ENCODE measurements around the gene CDK2.
A peak's percentile ranks its signal among the peaks of the same experiment; 100 is the strongest.

CDK2 gene

GRCh38 chr12:55937981-55938380 lies 28.6 kb upstream of the CDK2 start:
- DNase-seq (ENCODE audit: low read depth in 3 of 3): no peak

DNA sequence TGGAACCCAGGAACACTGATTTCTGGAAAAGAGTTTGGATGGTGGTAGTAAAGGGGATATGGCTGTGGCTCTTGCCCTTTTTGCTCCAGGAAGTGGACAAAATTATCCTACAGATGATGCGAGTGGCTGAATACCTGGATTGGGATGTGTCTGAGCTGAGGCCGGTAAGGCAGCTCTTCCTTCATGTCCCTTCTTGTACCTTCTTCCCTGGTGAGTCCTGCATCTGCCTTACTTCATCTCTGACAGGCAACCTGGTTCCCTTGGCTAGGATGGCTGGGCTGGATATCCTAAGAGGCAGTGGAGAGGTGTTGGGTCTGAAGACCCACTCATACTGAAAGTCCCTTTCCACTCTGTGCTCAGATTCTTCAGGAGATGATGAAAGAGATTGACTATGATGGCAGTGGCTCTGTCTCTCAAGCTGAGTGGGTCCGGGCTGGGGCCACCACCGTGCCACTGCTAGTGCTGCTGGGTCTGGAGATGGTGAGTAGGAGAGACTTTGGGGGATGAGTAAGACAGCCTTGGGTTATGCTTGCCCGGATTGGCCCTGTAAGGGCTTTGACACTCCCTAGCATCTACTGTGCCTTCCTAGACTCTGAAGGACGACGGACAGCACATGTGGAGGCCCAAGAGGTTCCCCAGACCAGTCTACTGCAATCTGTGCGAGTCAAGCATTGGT lies 27.7 kb upstream of the CDK2 start:
- DNase-seq (ENCODE audit: low read depth in 3 of 3): no peak

DNA sequence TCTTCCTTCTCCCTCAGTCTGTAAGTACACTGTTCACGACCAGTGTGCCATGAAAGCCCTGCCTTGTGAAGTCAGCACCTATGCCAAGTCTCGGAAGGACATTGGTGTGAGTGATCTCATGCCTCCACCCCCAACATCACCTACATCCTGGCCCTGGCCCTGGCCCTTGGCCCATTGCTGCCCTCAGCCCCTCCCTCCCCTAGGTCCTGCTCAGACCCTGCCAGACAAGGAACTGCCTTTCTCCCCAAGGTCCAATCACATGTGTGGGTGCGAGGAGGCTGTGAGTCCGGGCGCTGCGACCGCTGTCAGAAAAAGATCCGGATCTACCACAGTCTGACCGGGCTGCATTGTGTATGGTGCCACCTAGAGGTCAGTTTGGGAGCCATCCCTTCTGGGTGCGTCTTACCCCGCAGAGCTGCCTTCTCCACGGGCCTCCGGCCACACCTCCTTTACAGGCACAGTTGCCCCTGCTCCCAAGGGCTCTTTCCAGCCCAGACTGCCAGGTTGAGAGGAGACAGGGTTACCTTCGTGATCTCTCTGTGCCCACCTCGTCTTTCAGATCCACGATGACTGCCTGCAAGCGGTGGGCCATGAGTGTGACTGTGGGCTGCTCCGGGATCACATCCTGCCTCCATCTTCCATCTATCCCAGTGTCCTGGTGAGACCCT lies 26.4 kb upstream of the CDK2 start:
- DNase-seq (ENCODE audit: low read depth in 3 of 3): peak in 2 of 3 experiments; percentile 67 to 70

DNA sequence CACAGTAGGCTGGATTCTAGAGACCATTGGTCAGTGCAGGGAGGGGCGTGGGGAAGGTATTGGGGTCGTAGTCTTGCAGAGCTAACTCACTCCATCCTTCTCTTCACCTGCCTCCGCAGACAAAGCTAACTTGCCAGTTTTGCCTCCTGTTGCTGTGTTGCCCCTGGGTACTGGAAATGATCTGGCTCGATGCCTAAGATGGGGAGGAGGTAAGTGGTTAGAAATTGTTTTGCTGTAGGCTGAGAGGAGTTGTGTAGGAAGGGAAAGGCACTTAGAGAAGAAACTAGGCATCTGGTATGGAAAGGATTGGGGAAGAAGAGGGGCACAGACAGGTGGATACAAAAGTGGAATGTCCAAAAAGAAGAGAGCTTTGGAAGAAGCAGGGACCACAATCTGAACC lies 24.6 kb upstream of the CDK2 start:
- DNase-seq (ENCODE audit: low read depth in 3 of 3): no peak

DNA sequence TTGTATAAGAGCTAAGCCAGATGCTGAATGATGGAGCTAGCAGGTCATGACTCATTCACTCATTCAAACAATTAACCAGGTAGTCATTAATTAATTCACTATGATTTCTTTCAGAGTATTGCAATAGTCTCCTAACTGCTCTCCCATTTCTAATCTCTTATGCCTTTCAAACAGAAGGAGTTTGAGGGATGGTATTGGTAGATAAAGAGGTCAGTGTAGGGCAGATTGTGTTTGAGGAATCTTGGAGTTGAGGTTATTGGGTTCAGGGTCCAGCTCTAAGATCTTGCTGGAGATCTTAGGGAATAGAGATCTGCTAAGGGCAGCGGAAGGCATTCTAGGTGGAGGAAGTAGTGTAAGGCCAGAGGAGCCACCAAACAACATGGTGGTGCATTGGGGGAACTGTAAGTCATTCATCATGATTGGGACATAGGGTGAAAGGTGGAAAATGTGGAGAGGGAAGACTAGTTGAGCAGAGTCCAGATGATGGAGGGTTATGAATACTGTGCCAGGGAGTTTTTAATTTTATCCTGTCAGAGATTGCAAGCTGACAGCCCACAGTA lies 24.0 kb upstream of the CDK2 start:
- no peak for DNase-seq (ENCODE audit: low read depth in 3 of 3)

GRCh38 chr12:55946553-55946952 lies 20.1 kb upstream of the CDK2 start:
- no peak for DNase-seq (ENCODE audit: low read depth in 3 of 3)

GRCh38 chr12:55955344-55955743 lies 11.3 kb upstream of the CDK2 start:
- DNase-seq (ENCODE audit: low read depth in 3 of 3): no peak

GRCh38 chr12:55955800-55956508 lies 10.7 kb upstream of the CDK2 start:
- DNase-seq (ENCODE audit: low read depth in 3 of 3): peak in 1 of 3 experiments; percentile 33

GRCh38 chr12:55957106-55957859 lies 9.3 kb upstream of the CDK2 start:
- no peak for DNase-seq (ENCODE audit: low read depth in 3 of 3)

- DNase-seq (ENCODE audit: low read depth in 3 of 3): no peak
Observed at GRCh38 chr12:55963760-55964159, 2.9 kb upstream of the CDK2 start.

GRCh38 chr12:55965240-55965639 lies 1.4 kb upstream of the CDK2 start:
- DNase-seq (ENCODE audit: low read depth in 3 of 3): no peak

DNA sequence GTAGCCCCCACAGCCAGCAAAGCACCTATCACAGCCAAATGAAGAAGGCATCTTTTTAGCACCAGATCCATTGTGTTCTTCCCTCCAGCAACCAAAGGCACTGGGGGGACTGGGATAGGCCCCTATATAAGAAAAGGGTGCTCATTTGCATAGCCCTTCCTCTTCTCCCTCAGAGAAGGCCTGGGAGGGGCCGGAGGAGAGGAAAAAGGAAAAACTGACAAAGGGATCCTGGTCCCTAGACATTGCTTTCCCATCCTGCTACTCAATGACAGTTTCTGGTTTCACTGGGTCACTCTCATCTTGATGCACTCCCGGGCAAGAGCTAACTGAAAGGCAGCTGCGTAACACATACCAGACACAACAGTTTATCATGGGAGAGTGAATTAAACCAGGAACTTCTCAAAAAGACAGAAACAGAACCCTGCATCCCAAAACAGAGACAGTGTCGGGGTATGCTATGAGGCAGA lies 656 bp upstream of the CDK2 start, which contains the start of gene PMEL:
PMEL (minus strand) TSS at position 102 of the 467 bp plus-strand sequence; CDS start at position 71, 31 bp downstream.
- DNase-seq (ENCODE audit: low read depth in 3 of 3): no peak

DNA sequence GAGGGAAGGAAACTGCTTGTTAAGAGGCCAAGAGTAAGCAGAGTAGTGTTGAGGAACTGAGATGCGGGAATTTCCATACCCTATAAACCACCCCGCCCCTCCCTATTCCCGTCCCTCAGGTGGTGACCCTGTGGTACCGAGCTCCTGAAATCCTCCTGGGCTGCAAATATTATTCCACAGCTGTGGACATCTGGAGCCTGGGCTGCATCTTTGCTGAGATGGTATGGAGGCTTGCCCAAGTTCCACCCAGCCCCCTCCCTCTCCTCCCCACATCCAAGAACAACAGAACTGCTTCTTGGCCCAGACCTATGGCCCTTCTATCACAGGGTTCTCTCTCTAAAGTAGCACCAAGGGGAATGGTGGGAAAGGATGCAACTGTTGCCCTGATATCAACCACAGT lies 2.7 kb downstream of the CDK2 start:
- DNase-seq (ENCODE audit: low read depth in 3 of 3): no peak

GRCh38 chr12:55970775-55971174 lies 4.1 kb downstream of the CDK2 start:
- no peak for DNase-seq (ENCODE audit: low read depth in 3 of 3)

DNA sequence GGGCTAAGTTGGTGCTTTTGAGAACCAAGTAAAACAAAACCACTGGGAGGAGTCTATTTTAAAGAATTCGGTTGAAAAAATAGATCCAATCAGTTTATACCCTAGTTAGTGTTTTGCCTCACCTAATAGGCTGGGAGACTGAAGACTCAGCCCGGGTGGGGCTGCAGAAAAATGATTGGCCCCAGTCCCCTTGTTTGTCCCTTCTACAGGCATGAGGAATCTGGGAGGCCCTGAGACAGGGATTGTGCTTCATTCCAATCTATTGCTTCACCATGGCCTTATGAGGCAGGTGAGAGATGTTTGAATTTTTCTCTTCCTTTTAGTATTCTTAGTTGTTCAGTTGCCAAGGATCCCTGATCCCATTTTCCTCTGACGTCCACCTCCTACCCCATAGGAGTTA lies 5.4 kb downstream of the CDK2 start:
- DNase-seq (ENCODE audit: low read depth in 3 of 3): no peak

GRCh38 chr12:55972456-55972855 lies 5.8 kb downstream of the CDK2 start:
- no peak for DNase-seq (ENCODE audit: low read depth in 3 of 3)

DNA sequence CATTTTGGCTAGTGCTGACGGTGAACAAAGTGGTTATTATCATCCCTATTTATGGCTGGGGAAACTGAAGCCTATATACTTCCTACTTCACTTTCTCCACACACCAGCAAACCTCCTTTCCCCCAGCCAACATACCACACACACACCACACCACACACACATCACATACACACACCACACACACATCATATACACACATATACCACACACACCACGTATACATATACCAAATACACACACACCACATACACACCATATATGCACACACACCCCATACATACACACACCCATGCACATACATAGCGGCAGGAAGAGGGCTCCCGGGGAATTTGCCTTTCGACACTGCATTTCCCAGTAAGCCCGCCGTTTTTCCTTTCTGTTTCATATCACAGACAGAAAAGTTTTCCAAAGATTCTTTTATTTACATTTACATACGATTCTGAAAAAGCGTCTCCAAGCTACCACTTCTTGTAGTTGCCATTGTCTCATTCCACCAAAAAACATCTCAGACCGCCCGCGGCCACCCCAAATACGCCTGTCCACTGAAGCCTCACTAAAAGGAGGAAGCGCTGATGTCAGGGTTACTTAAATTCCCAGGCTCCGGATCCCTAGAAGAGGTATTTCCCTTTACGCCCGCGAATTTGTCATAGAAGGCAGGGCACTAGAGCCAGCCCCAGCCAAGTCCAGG lies 6.4 kb downstream of the CDK2 start:
- DNase-seq (ENCODE audit: low read depth in 3 of 3): no peak

DNA sequence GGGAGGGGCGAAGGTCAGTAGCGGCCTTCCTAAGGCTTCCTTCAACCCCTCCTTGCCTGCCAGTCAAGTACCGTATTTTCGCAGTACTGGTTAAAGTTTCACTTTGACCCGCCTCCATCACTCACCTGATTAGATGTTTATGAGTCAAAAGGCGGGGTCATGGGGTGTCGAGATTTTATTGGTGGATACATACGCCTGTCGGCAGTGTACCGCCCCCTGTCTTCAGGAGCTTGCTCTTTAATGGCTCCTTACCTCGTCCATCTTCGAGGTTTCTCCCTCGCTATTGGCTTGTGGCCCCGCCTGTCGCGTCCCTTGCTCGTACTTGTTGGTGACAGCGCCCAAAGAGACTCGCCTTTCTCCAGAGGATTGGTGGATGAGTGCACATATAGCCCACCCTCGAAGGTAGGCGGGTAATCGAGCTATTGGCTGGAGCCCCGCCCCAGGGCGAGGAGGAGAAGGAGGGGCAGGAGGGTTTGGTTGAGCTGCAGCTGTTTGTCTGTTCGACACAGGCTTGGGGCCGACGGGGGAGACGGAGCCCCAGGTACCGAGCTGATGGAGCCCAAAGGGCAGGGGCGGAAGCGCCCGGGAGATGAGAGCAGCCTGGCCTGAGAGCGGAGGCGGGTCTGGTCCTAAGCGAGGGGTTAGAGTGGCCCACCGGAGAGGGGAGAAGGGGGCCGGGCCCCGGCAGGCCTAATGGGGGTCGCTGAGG lies 7.1 kb downstream of the CDK2 start, which contains the start of gene RAB5B:
RAB5B (plus strand) TSS at position 480 of the 709 bp plus-strand sequence. CDS start 12,883 bp downstream, outside the sequence.
- peak; percentile 86 to 96 (median 94) for DNase-seq (ENCODE audit: low read depth in 3 of 3)

- DNase-seq (ENCODE audit: low read depth in 3 of 3): peak in 1 of 3 experiments; percentile 28
Observed at GRCh38 chr12:55974308-55974730, 7.7 kb downstream of the CDK2 start.

DNA sequence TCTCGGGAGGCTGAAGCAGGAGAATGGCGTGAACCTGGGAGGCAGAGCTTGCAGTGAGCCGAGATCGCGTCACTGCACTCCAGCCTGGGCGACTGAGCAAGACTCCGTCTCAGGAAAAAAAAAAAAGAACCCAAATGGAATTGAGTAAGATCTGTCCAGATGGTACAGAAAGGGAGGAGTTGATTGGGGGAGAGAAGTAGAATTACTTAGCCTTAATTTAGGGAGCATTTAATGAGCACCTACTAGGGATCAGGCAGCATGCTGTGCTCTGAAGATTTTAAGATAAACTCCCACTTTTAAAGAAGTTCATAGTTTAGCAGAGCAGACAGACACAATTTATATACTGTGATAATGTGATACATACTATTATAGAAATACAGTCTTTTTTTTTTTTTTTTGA lies 11.8 kb downstream of the CDK2 start:
- DNase-seq (ENCODE audit: low read depth in 3 of 3): no peak

Data from stimulated activated CD4-positive, alpha-beta T cell treated with anti-CD3 and anti-CD28 coated beads, TNF-alpha, amount 100 ng/mL, for 4 hours (primary cell).